PC-3 (cell line): ENCODE measurements around the gene IFFO2. TPM values are rescaled to one million over a fixed set of nuclear protein-coding genes. Genes with fewer than 3 reads are reported as not detected.

Experiments
- ATAC-seq: fragments of 200-7000 bp; cut with Tn5 transposase; 2 replicates; pipeline ENCODE4 v1.9.1; 2020; ENCODE audit warnings: mild to moderate bottlenecking, moderate library complexity
- BruUV-seq: library from RNA; stranded (reverse); fragments of 400-500 nt; replicated peaks from 2 replicates; lab custom pipeline; 2021; lab: Mats Ljungman, UMichigan
- CTCF ChIA-PET: fragments of 300-600 bp; sonication (Branson Sonifier 250); formaldehyde crosslinking; loops from one replicate; lab custom pipeline; 2022; ENCODE audit warnings: antibody characterized with exemption; lab: Charles Lee
- POLR2A ChIA-PET: fragments of 300-600 bp; sonication (Branson Sonifier 250); formaldehyde crosslinking; loops from one replicate; lab custom pipeline; 2022; ENCODE audit warnings: antibody characterized with exemption; ENCODE audit not compliant: unreplicated experiment; lab: Charles Lee
- DNase-seq: peaks from one replicate; pipeline ENCODE4 v3.0.0-alpha.2; 2015
- H2AFZ ChIP-seq: fragments of 300-600 bp; sonication (generic); 2 replicates; pipeline ENCODE4 v1.6.0; 2016; ENCODE audit warnings: antibody characterized with exemption, low read length
- H3F3A ChIP-seq: fragments of 300-600 bp; sonication (generic); one replicate; pipeline ENCODE4 v1.6.0; 2017; ENCODE audit warnings: antibody characterized with exemption, low read length, control low read depth, mild to moderate bottlenecking; ENCODE audit not compliant: unreplicated experiment
- H3K27ac ChIP-seq: fragments of 300-600 bp; sonication (generic); 2 replicates; pipeline ENCODE4 v1.5.1; 2016; ENCODE audit warnings: mild to moderate bottlenecking, low read length
- H3K27me3 ChIP-seq: fragments of 300-600 bp; sonication (generic); 2 replicates; pipeline ENCODE4 v1.6.1; 2016; ENCODE audit warnings: low read length, mixed read lengths
- H3K36me3 ChIP-seq: fragments of 300-600 bp; sonication (generic); 2 replicates; pipeline ENCODE4 v1.6.1; 2016; ENCODE audit warnings: low read depth, mixed run types, low read length, mixed read lengths
- H3K4me1 ChIP-seq: fragments of 300-600 bp; sonication (generic); 2 replicates; pipeline ENCODE4 v1.5.1; 2016; ENCODE audit warnings: low read length; ENCODE audit not compliant: insufficient read depth
- H3K4me2 ChIP-seq: fragments of 300-600 bp; sonication (generic); 2 replicates; pipeline ENCODE4 v1.6.0; 2016; ENCODE audit warnings: low read length
- H3K4me3 ChIP-seq: fragments of 300-600 bp; sonication (generic); 2 replicates; pipeline ENCODE4 v1.5.1; 2016; ENCODE audit warnings: mild to moderate bottlenecking, low read length, mixed read lengths
- H3K79me2 ChIP-seq: fragments of 300-600 bp; sonication (generic); 2 replicates; pipeline ENCODE4 v1.6.1; 2017; ENCODE audit warnings: low read length, mixed read lengths
- H3K9ac ChIP-seq: fragments of 300-600 bp; sonication (generic); 2 replicates; pipeline ENCODE4 v1.6.0; 2016; ENCODE audit warnings: mild to moderate bottlenecking, low read length
- H3K9me2 ChIP-seq: fragments of 300-600 bp; sonication (generic); replicated peaks from 2 replicates; pipeline ENCODE4 v1.6.1; 2016; ENCODE audit warnings: mixed run types, low read length, mixed read lengths
- H3K9me3 ChIP-seq: fragments of 300-600 bp; sonication (generic); 2 replicates; pipeline ENCODE4 v1.6.1; 2016; ENCODE audit warnings: low read length, mixed read lengths
- H4K20me1 ChIP-seq: fragments of 300-600 bp; sonication (generic); 2 replicates; pipeline ENCODE4 v1.6.1; 2016; ENCODE audit warnings: low read length, mixed read lengths
- CTCF ChIP-seq: fragments of 300-600 bp; sonication (generic); conservative IDR thresholded peaks from 2 replicates; pipeline ENCODE4 v1.5.1; 2017; ENCODE audit warnings: antibody characterized with exemption, low read depth, mild to moderate bottlenecking, low read length
- EZH2 ChIP-seq: fragments of 300-600 bp; sonication (generic); IDR thresholded peaks from one replicate; pipeline ENCODE4 v1.6.1; 2017; ENCODE audit warnings: antibody characterized with exemption, mild to moderate bottlenecking, low read length; ENCODE audit not compliant: unreplicated experiment
- EZH2phosphoT487 ChIP-seq: fragments of 300-600 bp; sonication (generic); IDR thresholded peaks from 2 replicates; pipeline ENCODE4 v1.6.1; 2018; ENCODE audit warnings: mild to moderate bottlenecking, antibody characterized with exemption, low read length, borderline replicate concordance
- intact Hi-C: fragments of 100-400 bp; cut with micrococcal nuclease; formaldehyde crosslinking; loops from 2 replicates; pipeline ENCODE4 v1.9.0; 2023
- total RNA-seq: library from RNA; depleted of rRNA; stranded (reverse); fragments of >200 nt; gene quantifications from 2 replicates; pipeline ENCODE4 v1.2.3, GENCODE V29; 2014

The IFFO2 gene
- total RNA-seq, 1 experiment from 2014 or later = 30.7 TPM

- DNase-seq = no peak
- CTCF ChIA-PET = no interaction called here
- TF ChIP-seq EZH2phosphoT487 = no peak
- no peak for TF ChIP-seq EZH2
- TF ChIP-seq CTCF = no peak
- no peak overlapping the region for H3K4me3 ChIP-seq
- no peak overlapping the region for H3K9ac ChIP-seq
- no peak overlapping the region for H2AFZ ChIP-seq
- ATAC-seq = no peak
- no peaks in the 10 kb centered on the region for H3K36me3 ChIP-seq
- no peaks in the 10 kb centered on the region for H3K9me2 ChIP-seq
- H3K4me1 ChIP-seq = no peaks in the 10 kb centered on the region
- no peaks in the 10 kb centered on the region for H3K79me2 ChIP-seq
- no peak overlapping the region for H3K4me2 ChIP-seq
- no TSS peak for BruUV-seq
- POLR2A ChIA-PET = no interaction called here
- H3K9me3 ChIP-seq = no peaks in the 10 kb centered on the region
- intact Hi-C loops = no loop called here
- H3K27me3 ChIP-seq = peaks cover 25% of the 10 kb centered on the region
- H3K27ac ChIP-seq = no peak overlapping the region
- no peaks in the 10 kb centered on the region for H3F3A ChIP-seq
- H4K20me1 ChIP-seq = no peaks in the 10 kb centered on the region
Observed at GRCh38 chr1:18868801-18869424, 87.6 kb downstream of the IFFO2 start.

GRCh38 chr1:18868354-18868753 lies 88.1 kb downstream of the IFFO2 start:
- Histone ChIP-seq H3K27me3 (peaks cover 25% of the 10 kb centered on the region), H3K9me2 (no peaks in the 10 kb centered on the region), H4K20me1 (no peaks in the 10 kb centered on the region), H3K9ac (no peak overlapping the region), H3F3A (no peaks in the 10 kb centered on the region), H3K4me2 (no peak overlapping the region), H3K4me1 (no peaks in the 10 kb centered on the region), H3K27ac (no peak overlapping the region), H3K9me3 (no peaks in the 10 kb centered on the region), H3K36me3 (no peaks in the 10 kb centered on the region), H3K79me2 (no peaks in the 10 kb centered on the region), H2AFZ (no peak overlapping the region), H3K4me3 (no peak overlapping the region)
- intact Hi-C loops = no loop called here
- ChIA-PET POLR2A (no interaction called here), CTCF (no interaction called here)
- TF ChIP-seq EZH2phosphoT487 (no peak), EZH2 (no peak)
- ATAC-seq (no peak), DNase-seq (no peak)
- no TSS peak for BruUV-seq

- BruUV-seq = no TSS peak
- H2AFZ ChIP-seq = no peak overlapping the region
- H3K4me1 ChIP-seq = no peaks in the 10 kb centered on the region
Observed at GRCh38 chr1:18866846-18867245, 89.6 kb downstream of the IFFO2 start.

More at GRCh38 chr1:18866846-18867245, 89.6 kb downstream of the IFFO2 start:
- ATAC-seq = no peak
- Histone ChIP-seq H4K20me1 (no peaks in the 10 kb centered on the region), H3K27ac (no peak overlapping the region), H3K4me2 (no peak overlapping the region), H3K9me3 (no peaks in the 10 kb centered on the region), H3K9me2 (no peaks in the 10 kb centered on the region), H3K79me2 (no peaks in the 10 kb centered on the region), H3K36me3 (no peaks in the 10 kb centered on the region), H3K4me3 (no peak overlapping the region), H3K9ac (no peak overlapping the region), H3F3A (no peaks in the 10 kb centered on the region), H3K27me3 (peaks cover 25% of the 10 kb centered on the region)
- ChIA-PET POLR2A (no interaction called here), CTCF (no interaction called here)
- TF ChIP-seq EZH2phosphoT487 (no peak), EZH2 (no peak), CTCF (no peak)
- DNase-seq = no peak
- intact Hi-C loops = no loop called here
